ENCODE results near the gene GOLGB1.

- TF ChIP-seq TAF1 (IDR thresholded peaks at IDR 0.05; ENCODE audit: borderline replicate concordance, low read depth, low read length) (no peak), POLR2AphosphoS5 (IDR thresholded peaks at IDR 0.05; ENCODE audit: low read depth, low read length) (no peak)
These were observed 90.7 kb downstream of the GOLGB1 start for GRCh38 chr3:121658716-121659435.

Data from GM12892 (cell line).